Right atrium auricular region (tissue), 2 donors: ENCODE results near the gene TRAP1. TPM values are rescaled to one million over a fixed set of nuclear protein-coding genes. Genes with fewer than 3 reads are reported as not detected.

Source experiments
- DNase-seq: peaks from one replicate; pipeline ENCODE4 v3.0.0-alpha.2; 2019; ENCODE audit warnings: low spot score
- H3K27ac ChIP-seq, 2 donors: fragments of 200-600 bp; sonication (generic); 1 replicate in 1 of 2; 2 replicates in 1 of 2; pipeline ENCODE4 v1.5.1; 2016 to 2019
- H3K27me3 ChIP-seq, 2 donors: fragments of 200-600 bp; sonication (generic); one replicate each; pipeline versions ENCODE4 v1.5.1 to v1.6.0; 2017 to 2019
- H3K36me3 ChIP-seq: fragments of 200-600 bp; sonication (generic); one replicate; pipeline ENCODE4 v1.5.1; 2016
- H3K4me1 ChIP-seq, 2 donors: fragments of 200-600 bp; sonication (generic); one replicate each; pipeline versions ENCODE4 v1.5.1 to v1.6.0; 2017 to 2019
- H3K4me3 ChIP-seq, 2 donors: fragments of 200-600 bp; sonication (generic); 1 replicate in 1 of 2; 2 replicates in 1 of 2; pipeline ENCODE4 v1.5.1; 2017 to 2019; ENCODE audit warnings: mild to moderate bottlenecking in 1 of 2, moderate library complexity in 1 of 2
- H3K9me3 ChIP-seq, 2 donors: fragments of 200-600 bp; sonication (generic); one replicate each; pipeline ENCODE4 v1.5.1; 2019
- total RNA-seq, 2 donors: library from RNA; depleted of rRNA; stranded (reverse); fragments of >200 nt; gene quantifications; one replicate each; pipeline ENCODE4 v1.1.0, GENCODE V29; 2016
- TF ChIP-seq, protein P1 (sequence below), 2 donors: fragments of 200-600 bp; sonication (generic); IDR thresholded peaks; one replicate each; pipeline ENCODE4 v1.5.1; 2019; ENCODE audit warnings: antibody characterized with exemption in 2 of 2

TRAP1 gene
- total RNA-seq, 2 donors from 2014 or later = 67.7 to 86.0 TPM

DNA sequence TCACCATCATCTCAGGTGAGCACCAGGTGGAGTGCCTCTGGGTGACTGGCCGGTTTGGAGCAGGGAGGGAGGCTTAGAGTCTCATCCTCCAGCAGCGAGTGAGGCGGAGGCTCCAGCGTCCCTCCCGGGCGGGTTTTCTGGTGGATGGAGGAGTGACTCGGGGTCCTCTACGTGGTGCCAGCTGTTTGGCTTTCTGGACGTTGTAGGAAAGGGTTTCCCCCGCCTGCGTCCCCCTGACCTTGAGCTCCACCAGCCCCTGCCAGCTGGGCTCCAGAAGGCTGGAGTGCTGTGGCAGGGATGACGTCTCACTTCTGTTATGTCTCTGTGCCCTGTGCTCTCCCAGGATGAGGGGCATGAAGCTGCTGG, 62.3 kb downstream of the TRAP1 start:
- Histone ChIP-seq H3K4me3 (no peak overlapping the region), H3K27me3 (no peaks in the 10 kb centered on the region), H3K27ac (no peak overlapping the region), H3K36me3 (peaks cover 33% of the 10 kb centered on the region), H3K9me3 (no peaks in the 10 kb centered on the region), H3K4me1 (peaks cover 0 to 9% of the 10 kb centered on the region in 2 donors)
- TF ChIP-seq, protein P1, sequence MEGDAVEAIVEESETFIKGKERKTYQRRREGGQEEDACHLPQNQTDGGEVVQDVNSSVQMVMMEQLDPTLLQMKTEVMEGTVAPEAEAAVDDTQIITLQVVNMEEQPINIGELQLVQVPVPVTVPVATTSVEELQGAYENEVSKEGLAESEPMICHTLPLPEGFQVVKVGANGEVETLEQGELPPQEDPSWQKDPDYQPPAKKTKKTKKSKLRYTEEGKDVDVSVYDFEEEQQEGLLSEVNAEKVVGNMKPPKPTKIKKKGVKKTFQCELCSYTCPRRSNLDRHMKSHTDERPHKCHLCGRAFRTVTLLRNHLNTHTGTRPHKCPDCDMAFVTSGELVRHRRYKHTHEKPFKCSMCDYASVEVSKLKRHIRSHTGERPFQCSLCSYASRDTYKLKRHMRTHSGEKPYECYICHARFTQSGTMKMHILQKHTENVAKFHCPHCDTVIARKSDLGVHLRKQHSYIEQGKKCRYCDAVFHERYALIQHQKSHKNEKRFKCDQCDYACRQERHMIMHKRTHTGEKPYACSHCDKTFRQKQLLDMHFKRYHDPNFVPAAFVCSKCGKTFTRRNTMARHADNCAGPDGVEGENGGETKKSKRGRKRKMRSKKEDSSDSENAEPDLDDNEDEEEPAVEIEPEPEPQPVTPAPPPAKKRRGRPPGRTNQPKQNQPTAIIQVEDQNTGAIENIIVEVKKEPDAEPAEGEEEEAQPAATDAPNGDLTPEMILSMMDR (IDR thresholded peaks at IDR 0.05) = no peak
- DNase-seq = no peak

DNA sequence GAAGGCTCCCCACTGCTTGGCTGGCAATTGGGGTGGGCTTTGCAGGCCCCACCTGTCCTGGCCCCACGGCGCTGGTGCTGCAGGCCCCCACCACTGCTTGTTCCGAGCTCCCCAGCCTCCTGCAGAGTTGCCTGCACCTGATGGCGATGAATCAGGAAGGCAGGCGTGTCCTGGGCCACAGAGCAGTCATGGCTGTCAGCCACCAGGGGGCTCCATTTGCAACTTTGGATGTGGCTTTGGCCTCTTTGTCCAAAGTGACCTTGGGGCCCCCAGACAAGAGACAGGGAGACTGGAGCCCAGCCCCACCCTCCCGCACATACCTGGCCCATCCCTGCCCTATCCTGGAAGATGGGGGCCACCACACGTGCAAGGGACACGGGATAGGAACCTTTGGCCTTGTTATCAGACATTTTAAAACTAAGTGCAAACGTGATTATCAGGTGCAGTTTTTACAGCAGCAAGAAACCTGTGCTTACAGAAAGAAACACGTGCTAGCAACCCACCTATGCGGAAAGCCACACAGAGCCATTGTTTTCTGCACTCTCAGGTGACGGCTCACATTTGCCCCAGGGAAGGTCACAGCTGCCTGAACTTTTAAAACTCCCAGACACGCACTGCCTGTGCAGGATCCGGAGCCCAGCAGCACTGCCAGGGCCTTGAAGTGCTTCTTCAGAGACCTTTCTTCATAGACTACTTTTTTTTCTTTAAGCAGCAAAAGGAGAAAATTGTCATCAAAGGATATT, 62.9 kb downstream of the TRAP1 start, which contains the start of gene DNASE1:
Gene DNASE1, plus strand, starts transcription at position 443 of the 743 bp plus-strand sequence. CDS start 683 bp downstream, outside the sequence.
- TF ChIP-seq, protein P1 (IDR thresholded peaks at IDR 0.05) = peak; percentile 49 to 70
- peaks cover 29% of the 10 kb centered on the region for H3K36me3 ChIP-seq
- DNase-seq = no peak
- H3K9me3 ChIP-seq = no peaks in the 10 kb centered on the region
- peaks cover 0 to 9% of the 10 kb centered on the region in 2 donors for H3K4me1 ChIP-seq
- no peak within 1 kb of the TSS for H3K27ac ChIP-seq
- no peaks in the 10 kb centered on the region for H3K27me3 ChIP-seq
- H3K4me3 ChIP-seq = no peak within 1 kb of the TSS

DNA sequence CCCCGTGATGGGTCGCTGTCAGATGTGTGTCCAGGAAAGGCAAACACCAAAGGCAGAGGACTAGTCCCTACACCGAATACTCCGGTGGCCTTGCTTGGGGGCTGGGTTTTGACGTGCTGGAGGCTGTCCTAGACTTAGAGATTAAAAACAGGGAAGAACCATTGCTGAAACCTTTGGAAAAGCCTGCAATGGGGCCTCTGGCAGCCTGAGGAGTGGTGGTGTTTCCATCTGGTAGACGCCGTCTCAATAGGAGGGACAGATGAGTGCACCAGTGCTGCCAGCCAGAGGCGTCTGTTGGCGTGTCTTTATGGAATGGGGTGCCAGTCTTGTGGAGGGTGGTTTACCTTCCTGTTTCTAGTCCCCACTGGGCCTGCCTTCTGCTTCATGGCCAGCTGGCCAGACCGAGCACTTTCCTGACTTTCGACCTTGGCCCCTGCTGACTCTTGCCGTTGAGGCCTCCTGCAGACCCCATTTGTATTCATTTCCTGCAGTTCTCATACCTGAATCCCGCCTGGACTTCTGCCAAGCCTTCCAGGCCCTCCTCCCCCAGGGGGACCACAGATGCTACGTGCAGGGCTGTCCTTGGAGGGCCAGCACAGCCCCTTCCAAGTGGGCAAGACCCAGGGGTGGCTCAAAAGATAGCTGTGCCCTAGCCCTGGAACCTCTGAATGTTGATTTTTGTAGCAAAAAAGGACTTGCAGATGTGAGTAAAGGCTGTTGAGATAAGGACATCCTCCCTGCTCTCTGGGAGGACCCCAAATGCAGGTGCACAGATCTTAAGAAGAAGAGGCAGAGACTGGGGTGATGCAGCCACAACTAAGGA, 64.7 kb downstream of the TRAP1 start:
- no peaks in the 10 kb centered on the region for H3K9me3 ChIP-seq
- no peak for DNase-seq
- H3K27me3 ChIP-seq = no peaks in the 10 kb centered on the region
- H3K4me1 ChIP-seq = peaks cover 0 to 9% of the 10 kb centered on the region in 2 donors
- no peak overlapping the region for H3K4me3 ChIP-seq
- peaks cover 12% of the 10 kb centered on the region for H3K36me3 ChIP-seq
- TF ChIP-seq, protein P1 (IDR thresholded peaks at IDR 0.05) = no peak
- no peak overlapping the region for H3K27ac ChIP-seq

DNA sequence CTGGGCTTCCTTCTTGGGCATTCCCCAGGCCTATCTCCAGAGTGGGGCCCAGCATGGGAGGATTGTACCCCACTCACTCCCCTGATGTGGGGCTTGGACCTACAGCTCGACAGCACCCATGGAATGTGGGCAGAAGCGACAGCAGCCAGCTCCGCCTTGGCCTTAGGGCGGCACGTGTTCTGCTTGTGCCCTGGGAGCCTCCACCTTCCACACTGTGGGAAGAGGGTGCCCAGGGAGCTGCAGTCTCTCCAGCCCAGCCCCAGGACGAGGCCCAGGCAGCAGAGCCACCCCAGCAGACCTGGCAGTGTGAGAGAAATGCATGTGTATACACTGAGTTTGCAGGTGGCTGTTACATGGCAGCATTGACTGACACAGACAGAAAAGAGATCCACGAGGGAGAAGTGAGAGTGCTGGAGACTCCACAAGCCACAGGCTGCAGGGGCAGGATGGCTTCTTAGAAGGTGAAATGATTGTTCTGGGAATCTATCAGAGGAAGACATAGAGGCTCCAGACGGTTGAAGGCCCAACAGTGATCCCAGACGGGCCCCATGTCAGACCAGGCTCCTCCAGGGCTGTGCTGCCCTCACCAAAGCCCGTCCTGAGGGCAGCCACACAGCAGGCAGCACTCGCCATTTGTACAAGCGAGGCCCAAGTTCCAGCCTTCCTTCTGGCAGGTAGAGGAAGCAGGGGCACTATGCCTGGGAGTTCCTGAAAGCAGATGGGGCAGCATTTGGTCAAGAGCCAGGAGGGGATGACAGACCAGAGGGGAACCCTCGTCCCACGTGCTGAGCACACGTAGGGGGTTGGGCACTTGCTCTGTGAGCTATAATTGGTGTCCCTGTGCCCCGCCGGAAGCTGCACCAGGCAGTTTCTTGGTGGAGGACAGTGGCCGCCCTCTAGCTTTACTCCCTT, 65.6 kb downstream of the TRAP1 start:
- Histone ChIP-seq H3K4me1 (peaks cover 0 to 9% of the 10 kb centered on the region in 2 donors), H3K36me3 (peaks cover 3% of the 10 kb centered on the region), H3K4me3 (no peak overlapping the region), H3K9me3 (no peaks in the 10 kb centered on the region), H3K27ac (no peak overlapping the region), H3K27me3 (no peaks in the 10 kb centered on the region)
- TF ChIP-seq, protein P1 (IDR thresholded peaks at IDR 0.05) = no peak
- no peak for DNase-seq

DNA sequence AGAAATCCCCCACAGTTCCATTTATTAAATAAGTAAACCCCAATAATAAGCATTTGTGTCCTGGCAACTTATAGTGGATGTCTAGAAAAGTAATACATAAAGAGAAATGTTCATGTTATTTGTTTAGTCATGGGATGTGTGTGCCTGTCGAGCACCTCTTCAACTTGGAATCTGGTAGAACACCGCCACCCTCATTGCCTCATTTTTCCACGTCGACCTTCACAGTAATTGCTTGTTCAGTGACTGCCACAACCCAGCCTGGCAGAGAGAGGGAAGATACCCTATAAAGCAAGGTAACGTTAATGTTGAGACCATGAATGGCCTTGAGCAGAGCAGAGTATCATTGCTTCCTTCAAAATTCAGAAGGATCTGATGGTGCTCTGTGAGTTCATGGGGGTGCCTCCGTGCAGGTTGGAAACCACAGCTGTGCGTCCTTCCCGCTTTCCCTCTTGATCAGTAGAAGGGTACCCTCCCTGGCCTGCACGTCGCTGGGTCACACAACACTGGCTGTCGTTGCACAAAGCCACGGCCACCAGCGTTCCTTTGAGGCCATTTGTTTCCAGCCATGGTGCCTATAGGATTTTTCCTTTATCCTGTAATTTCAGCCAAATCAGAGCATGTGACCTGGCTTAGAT, 66.6 kb downstream of the TRAP1 start:
- Histone ChIP-seq H3K9me3 (no peaks in the 10 kb centered on the region), H3K36me3 (no peaks in the 10 kb centered on the region), H3K27me3 (no peaks in the 10 kb centered on the region), H3K27ac (no peak overlapping the region), H3K4me1 (peaks cover 0 to 8% of the 10 kb centered on the region in 2 donors), H3K4me3 (no peak overlapping the region)
- TF ChIP-seq, protein P1 (IDR thresholded peaks at IDR 0.05) = no peak
- DNase-seq = no peak
